ENCODE results near the gene SPRY1.
A peak's percentile ranks its signal among the peaks of the same experiment; 100 is the strongest.

SPRY1 gene

DNA sequence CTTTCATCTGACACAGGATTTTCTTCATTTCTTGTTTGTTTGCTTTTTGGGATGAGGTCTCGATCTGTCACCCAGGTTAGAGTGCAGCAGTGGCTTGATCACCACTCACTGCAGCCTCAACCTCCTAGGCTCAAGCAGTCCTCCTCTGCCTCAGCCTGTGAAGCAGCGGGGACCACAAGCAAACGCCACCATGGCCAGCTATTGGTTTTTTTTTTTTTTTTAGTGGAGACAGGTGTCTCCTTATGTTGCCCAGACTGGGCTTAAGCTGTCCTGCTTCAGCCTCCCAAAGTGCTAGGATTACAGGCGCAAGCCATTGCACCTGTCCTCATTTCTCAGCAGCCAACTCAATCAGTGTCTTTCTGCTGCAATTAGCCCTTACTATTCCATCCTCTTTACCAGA is 10.3 kb downstream of the SPRY1 start:
- DNase-seq (ENCODE audit: extremely low read depth in 1 of 2, low read depth in 1 of 2) = no peak

DNA sequence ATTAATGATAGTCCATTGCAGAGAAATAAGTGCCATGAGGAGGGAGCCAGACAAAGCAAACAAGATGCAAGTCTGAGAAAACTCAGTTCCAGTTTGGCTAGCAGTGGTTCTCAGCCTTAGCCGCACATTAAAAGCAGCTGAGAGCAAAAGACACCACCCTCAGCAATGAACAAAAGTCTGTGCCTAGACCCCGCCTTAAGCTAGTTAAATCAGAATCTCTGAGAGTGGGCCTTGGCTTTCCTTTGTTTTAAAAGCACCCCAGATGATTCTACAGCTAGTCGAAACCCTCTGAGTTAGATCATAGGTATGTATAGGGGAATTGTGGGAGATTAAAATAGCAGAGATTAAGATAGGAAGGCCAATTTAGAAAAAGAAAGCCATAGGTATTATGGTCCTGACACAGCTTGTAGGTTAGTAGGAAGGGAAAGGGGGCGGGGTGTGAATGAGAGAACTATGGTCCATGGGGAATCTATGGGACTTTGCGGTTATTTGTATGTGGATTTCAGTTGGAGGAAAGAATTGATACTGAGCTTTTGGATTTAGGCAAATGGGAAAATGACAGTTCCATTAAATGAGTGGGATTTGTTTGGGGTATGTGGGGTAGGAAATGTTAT is 12.0 kb downstream of the SPRY1 start:
- DNase-seq (ENCODE audit: extremely low read depth in 1 of 2, low read depth in 1 of 2) = no peak

DNA sequence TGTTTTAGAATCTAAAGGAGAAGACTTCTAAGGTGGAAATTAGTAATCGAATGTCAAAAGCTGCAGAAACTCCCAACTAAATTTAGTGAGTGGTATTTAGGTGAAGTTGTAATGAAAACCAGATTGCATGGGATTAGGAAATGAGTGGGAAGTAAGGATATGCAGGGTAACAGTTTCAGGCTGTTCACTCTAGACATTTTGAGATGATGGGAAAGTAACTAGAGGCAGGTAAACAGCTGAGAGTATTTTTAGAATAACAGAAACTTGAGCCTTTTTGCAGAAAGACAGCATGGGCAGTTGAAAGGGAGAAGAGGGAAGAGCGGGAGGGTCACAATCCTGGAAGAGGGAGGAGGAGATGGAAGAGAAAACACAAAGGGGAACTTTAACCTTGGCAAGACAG is 12.7 kb downstream of the SPRY1 start:
- no peak for DNase-seq (ENCODE audit: extremely low read depth in 1 of 2, low read depth in 1 of 2)

DNA sequence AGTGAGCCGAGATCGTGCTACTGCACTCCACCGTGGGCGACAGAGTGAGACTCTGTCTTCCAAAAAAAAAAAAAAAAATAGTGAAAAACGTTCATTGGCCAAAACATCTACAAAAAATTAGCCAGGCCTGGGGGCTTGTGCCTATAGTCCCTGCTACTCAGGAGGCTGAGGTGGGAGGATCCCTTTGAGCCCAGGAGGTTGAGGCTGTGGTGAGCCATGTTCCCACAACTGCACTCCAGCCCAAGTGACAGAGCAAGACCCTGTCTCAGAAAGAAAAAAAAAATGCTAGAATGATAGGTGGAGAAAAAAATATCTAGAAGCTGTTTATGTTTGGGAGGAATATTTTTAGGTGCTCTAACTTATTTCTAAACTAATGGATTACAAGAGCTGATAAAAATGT is 14.9 kb downstream of the SPRY1 start:
- DNase-seq (ENCODE audit: extremely low read depth in 1 of 2, low read depth in 1 of 2) = no peak

DNA sequence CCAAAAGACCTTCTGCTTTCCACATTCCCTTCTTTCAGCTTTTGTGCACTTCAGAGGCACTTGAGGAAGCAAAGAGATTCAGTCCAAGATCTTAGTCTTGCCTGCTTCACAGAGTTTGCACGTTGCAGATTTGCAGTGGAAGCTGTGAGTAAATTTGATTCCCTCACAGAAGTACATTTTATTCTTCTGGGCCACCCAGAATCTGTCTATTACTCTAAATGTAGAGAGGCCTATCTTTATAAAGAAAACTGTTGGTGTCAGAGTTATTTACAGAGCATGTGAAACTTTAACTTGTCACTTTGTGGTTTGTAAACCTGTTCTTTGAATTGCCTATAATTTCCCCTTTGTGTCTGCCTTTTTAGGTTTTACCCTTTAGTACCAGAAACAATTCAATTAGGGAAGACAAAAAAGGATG is 15.5 kb downstream of the SPRY1 start:
- DNase-seq (ENCODE audit: extremely low read depth in 1 of 2, low read depth in 1 of 2) = no peak

- DNase-seq (ENCODE audit: extremely low read depth in 1 of 2, low read depth in 1 of 2) = no peak
These were observed 16.3 kb downstream of the SPRY1 start for GRCh38 chr4:123412700-123413512.

DNA sequence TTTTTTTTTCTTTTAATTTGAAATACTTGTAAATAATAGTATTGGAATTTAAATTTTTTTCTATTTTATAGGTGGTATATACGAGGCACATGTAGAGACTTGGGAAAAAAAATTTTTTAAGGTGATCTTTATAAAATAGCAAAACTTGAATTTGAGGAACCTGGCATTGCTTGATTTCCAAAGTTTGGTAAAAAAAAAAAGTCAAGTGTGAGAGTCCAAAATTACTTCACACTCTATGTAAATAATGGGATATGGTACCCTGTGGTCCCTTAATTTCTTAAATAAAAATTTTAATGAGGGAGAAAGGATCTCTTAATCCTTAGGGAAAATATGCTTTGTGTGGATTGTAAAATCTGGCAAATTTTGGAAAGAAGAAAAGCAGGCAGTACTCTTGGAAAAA is 19.0 kb downstream of the SPRY1 start:
- DNase-seq (ENCODE audit: extremely low read depth in 1 of 2, low read depth in 1 of 2) = no peak

GRCh38 chr4:123415977-123416376 is 19.4 kb downstream of the SPRY1 start:
- DNase-seq (ENCODE audit: extremely low read depth in 1 of 2, low read depth in 1 of 2) = peak; percentile 45 to 59

DNA sequence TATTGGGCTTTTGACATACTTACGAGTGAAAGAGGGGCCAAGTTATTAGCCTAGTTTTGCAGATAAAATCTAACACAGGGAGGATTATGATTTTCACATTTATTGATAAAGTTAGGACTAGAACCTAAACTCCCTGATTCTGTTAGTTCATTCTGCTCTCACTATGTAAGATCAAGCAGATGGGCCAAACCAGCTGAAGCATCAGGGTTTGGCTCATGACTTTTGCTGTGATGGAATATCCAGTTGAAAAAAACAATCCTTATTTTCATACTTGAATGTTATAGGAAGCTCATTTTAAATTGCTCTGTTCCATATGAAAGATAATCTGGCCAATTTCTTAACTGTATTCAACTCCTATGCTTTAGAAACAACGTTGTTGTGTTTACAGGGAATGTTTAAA is 21.2 kb downstream of the SPRY1 start:
- DNase-seq (ENCODE audit: extremely low read depth in 1 of 2, low read depth in 1 of 2) = no peak

DNA sequence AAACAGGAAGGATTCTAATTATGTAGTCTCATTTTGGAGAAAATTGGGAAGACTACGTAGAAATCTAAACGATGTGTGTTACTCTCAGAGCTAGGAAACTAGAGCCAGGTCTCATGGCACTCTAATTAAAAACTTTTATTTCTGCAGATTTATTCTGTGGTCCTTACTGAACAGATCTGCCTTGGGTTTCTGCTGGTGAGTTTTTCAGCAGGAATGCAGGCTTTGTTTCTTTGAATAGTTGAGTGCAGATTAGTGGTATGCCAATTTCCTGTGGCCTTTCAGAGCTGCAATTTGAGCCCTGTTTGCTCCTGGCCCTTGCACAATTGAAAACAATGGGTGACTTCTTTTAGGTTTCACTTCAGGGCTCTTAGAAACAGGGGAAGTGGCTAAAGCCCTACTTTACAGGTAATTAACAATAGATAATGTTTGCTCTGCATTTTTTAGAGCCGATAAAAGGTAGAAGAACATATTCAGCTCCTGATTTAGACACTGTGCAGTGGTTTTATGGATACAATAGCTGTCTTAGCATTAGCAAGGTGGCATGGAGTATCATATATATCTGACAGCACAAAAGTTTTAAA is 21.8 kb downstream of the SPRY1 start:
- DNase-seq (ENCODE audit: extremely low read depth in 1 of 2, low read depth in 1 of 2) = no peak

- DNase-seq (ENCODE audit: extremely low read depth in 1 of 2, low read depth in 1 of 2) = no peak
These were observed 23.5 kb downstream of the SPRY1 start for GRCh38 chr4:123419885-123420755.

- no peak for DNase-seq (ENCODE audit: extremely low read depth in 1 of 2, low read depth in 1 of 2)
These were observed 24.8 kb downstream of the SPRY1 start for GRCh38 chr4:123421227-123421936.

- no peak for DNase-seq (ENCODE audit: extremely low read depth in 1 of 2, low read depth in 1 of 2)
These were observed 25.6 kb downstream of the SPRY1 start for GRCh38 chr4:123421937-123422781.

DNA sequence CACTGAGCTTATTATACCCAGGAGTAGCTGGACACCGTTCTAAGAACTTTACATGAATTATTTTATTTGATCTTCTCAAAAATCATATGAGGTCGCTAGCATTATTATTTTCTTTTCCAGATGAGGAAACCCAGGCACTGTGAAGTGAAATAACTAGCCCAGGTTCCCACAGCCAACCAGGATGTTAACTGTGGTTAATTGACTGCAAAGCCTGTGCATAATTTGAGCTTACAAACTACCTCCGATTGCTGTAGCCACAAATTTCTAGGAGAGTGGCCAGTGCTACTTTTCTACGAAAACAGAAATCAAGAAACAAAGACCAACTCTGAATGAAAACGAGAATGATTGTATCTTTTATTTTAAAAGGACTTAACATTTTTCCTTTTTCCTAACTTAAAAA is 27.2 kb downstream of the SPRY1 start:
- DNase-seq (ENCODE audit: extremely low read depth in 1 of 2, low read depth in 1 of 2) = no peak

DNA sequence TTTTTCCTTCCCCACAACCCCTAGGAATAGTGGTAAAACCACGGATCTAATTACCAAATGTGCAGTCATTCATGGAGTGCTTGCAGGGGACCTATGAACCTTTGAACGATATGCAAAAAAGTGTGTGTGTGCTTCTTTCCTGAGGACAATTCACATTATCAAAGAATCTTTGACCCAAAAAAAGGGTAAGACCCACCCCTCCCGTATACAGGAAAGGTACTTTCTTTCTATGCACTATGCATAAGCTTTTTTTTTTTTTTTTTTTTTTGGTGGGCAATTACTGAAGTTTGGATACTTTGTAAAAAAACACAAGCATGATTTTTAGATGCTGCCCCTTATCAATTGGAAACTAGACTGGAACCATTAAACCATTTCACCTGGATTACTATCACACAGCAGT is 31.4 kb downstream of the SPRY1 start:
- no peak for DNase-seq (ENCODE audit: extremely low read depth in 1 of 2, low read depth in 1 of 2)

- DNase-seq (ENCODE audit: extremely low read depth in 1 of 2, low read depth in 1 of 2) = peak in 1 of 2 donors; percentile 39
These were observed 33.4 kb downstream of the SPRY1 start for GRCh38 chr4:123430031-123430430.

GRCh38 chr4:123430501-123430900 is 33.9 kb downstream of the SPRY1 start:
- no peak for DNase-seq (ENCODE audit: extremely low read depth in 1 of 2, low read depth in 1 of 2)

DNA sequence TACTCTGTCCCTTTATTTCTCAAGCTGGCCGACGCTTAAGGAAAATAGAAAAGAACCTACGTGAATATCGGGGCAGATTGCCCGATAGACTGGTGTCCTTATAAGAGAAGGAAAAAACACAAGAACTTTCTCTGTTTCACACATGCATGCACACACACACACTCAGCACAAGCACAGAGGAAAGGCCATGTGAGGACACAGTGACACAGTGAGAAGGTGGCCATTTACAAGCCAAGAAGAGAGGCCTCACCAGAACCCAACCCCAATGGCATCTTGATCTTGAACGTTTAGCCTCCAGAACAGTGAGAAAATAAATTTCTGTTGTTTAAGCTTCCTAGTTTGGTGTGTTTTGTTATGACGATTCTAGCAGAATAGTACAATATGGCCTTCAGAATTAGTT is 37.0 kb downstream of the SPRY1 start:
- DNase-seq (ENCODE audit: extremely low read depth in 1 of 2, low read depth in 1 of 2) = no peak

DNA sequence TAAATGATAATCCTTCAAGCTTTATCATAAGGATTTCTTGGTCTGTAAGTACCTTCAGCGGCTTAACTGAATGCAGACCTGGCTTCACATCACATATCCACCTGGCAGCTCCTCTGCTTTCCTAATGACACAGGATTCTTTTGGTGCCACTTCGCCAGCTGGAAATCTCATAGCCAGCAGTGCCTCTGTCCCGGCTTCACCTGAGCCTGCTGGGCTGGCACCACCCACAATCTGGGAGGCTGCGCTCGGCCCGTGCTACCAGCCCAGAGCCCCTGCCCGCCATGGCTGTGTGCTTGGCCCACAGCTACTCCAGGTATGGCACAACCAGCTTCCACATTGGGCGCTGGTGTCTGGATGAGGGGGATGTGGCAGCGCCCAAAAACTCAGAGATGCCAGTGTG is 37.4 kb downstream of the SPRY1 start:
- no peak for DNase-seq (ENCODE audit: extremely low read depth in 1 of 2, low read depth in 1 of 2)

Data from stimulated activated CD8-positive, alpha-beta memory T cell treated with anti-CD3 and anti-CD28 coated beads, Interleukin-7, amount 100 ng/mL, for 48 hours (primary cell).